HL-60 (cell line): ENCODE measurements around the gene CDC73.

Source experiments
- CTCF ChIP-seq: IDR thresholded peaks from one replicate; pipeline ENCODE4 v1.5.1; 2011; ENCODE audit warnings: low read length, control low read depth, inconsistent platforms; ENCODE audit not compliant: insufficient read depth
- GABPA ChIP-seq: IDR thresholded peaks from 2 replicates; pipeline ENCODE4 v1.6.1; 2012; ENCODE audit warnings: low read depth
- POLR2AphosphoS5 ChIP-seq: IDR thresholded peaks from 2 replicates; pipeline ENCODE4 v1.6.1; 2012; ENCODE audit warnings: low read depth
- REST ChIP-seq: IDR thresholded peaks from 2 replicates; pipeline ENCODE4 v1.6.1; 2012; ENCODE audit warnings: low read depth; ENCODE audit not compliant: insufficient replicate concordance

GRCh38 chr1:193110246-193110645, 11.6 kb upstream of the CDC73 start:
- TF ChIP-seq CTCF, result no peak
- no peak for TF ChIP-seq POLR2AphosphoS5
- TF ChIP-seq REST, result no peak
- TF ChIP-seq GABPA, result no peak
